Type B pancreatic cell (in vitro differentiated cells): Measurements from ENCODE around the gene VPS72. TPM values are rescaled to one million over a fixed set of nuclear protein-coding genes. Genes with fewer than 3 reads are reported as not detected.

Experiments used
- DNase-seq: peaks from one replicate; pipeline ENCODE4 v3.0.0; 2021; ENCODE audit warnings: mixed read lengths; ENCODE audit not compliant: unreplicated experiment; ENCODE audit errors: extremely low spot score
- H3K27ac Mint-ChIP-seq: 2 replicates; pipeline ENCODE4 v1.8.0; 2021; ENCODE audit warnings: mild to moderate bottlenecking, mixed read lengths
- H3K27me3 Mint-ChIP-seq: 2 replicates; pipeline ENCODE4 v1.8.0; 2021; ENCODE audit warnings: mixed read lengths
- H3K36me3 Mint-ChIP-seq: 2 replicates; pipeline ENCODE4 v1.8.0; 2021; ENCODE audit warnings: mixed read lengths
- H3K4me1 Mint-ChIP-seq: one replicate; pipeline ENCODE4 v1.8.0; 2021; ENCODE audit warnings: mixed read lengths; ENCODE audit not compliant: unreplicated experiment
- H3K4me3 Mint-ChIP-seq: 2 replicates; pipeline ENCODE4 v1.8.0; 2021; ENCODE audit warnings: mild to moderate bottlenecking, mixed read lengths
- H3K9me3 Mint-ChIP-seq: 2 replicates; pipeline ENCODE4 v1.8.0; 2021; ENCODE audit warnings: mixed read lengths
- CTCF ChIP-seq: fragments of 200-600 bp; sonication (generic); conservative IDR thresholded peaks from 2 replicates; pipeline ENCODE4 v1.5.0; 2021; ENCODE audit warnings: antibody characterized with exemption, mild to moderate bottlenecking
- total RNA-seq: library from RNA; stranded (reverse); gene quantifications from 2 replicates; pipeline ENCODE4 v1.2.1, GENCODE V29; 2021; ENCODE audit warnings: low replicate concordance

VPS72 gene
- total RNA-seq, 1 donor from 2014 or later, result 95.8 TPM

DNA sequence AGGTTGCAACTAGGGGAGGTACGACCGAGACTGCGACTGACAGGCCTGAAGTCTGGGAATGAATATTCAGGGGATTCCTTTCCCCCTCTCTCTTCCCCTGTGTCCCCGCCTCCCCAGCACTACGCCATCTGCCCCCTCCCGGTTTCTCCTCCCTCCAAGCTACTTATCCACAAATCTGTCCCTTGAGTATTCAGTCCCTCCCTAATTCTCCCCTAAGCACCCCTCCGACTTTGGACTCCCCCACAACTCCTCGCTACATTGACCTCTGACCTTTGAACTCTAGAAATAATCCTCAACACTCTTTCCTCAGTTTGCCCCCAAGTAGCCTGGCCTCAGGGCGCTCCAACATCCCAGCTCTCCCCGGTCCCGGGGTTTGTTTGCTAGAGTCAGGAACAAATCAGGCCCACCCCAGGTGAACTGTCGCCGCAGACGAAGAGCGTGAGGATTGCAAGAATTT lies 24.7 kb downstream of the VPS72 start:
- Mint-ChIP-seq H3K4me1 (peaks cover 26% of the 10 kb centered on the region), H3K27ac (peak overlapping the region; percentile 98), H3K9me3 (no peaks in the 10 kb centered on the region), H3K27me3 (peaks cover 4% of the 10 kb centered on the region), H3K4me3 (peak overlapping the region; percentile 97), H3K36me3 (peaks cover 17% of the 10 kb centered on the region)
- DNase-seq, result no peak
- TF ChIP-seq CTCF, result no peak

- H3K27ac Mint-ChIP-seq, result peak overlapping the region; percentile 98
- peaks cover 17% of the 10 kb centered on the region for H3K36me3 Mint-ChIP-seq
- no peak for TF ChIP-seq CTCF
These were observed 25.2 kb downstream of the VPS72 start for GRCh38 chr1:151164732-151165280.

DNA sequence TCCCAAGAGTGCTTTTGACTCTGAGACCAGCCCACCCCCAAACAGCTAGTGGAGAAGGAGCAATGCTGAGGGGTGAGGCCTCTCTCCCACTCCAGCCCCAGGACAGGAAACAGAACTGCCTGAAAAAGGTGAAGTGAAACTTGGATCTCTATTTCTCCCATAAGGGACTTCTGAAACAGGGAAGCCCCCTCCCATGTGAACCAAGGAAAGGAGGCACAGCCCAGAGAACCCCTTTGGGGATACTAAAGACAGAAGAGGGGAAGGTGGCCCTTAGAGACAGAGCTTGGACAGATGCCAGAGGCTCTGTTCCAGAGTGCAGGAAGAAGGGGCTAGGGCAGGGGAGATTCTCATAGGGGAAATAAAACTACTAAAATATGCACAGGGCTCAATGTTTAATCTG lies 30.6 kb downstream of the VPS72 start:
- Mint-ChIP-seq H3K4me1 (peaks cover 2% of the 10 kb centered on the region), H3K9me3 (no peaks in the 10 kb centered on the region), H3K4me3 (no peak overlapping the region), H3K27me3 (no peaks in the 10 kb centered on the region), H3K27ac (no peak overlapping the region), H3K36me3 (peaks cover 14% of the 10 kb centered on the region)
- no peak for TF ChIP-seq CTCF
- DNase-seq, result no peak

More at GRCh38 chr1:151164732-151165280, 25.2 kb downstream of the VPS72 start:
- Mint-ChIP-seq H3K27me3 (peaks cover 4% of the 10 kb centered on the region), H3K4me1 (peaks cover 26% of the 10 kb centered on the region), H3K9me3 (no peaks in the 10 kb centered on the region), H3K4me3 (peak overlapping the region; percentile 97)
- DNase-seq, result no peak

DNA sequence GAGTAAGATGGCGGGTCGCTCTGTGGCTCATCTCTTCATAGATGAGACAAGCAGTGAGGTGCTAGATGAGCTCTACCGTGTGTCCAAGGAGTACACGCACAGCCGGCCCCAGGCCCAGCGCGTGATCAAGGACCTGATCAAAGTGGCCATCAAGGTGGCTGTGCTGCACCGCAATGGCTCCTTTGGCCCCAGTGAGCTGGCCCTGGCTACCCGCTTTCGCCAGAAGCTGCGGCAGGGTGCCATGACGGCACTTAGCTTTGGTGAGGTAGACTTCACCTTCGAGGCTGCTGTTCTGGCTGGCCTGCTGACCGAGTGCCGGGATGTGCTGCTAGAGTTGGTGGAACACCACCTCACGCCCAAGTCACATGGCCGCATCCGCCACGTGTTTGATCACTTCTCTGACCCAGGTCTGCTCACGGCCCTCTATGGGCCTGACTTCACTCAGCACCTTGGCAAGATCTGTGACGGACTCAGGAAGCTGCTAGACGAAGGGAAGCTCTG lies 31.2 kb downstream of the VPS72 start:
- H3K4me3 Mint-ChIP-seq, result no peak overlapping the region
- no peak for TF ChIP-seq CTCF
- no peak for DNase-seq
- H3K27ac Mint-ChIP-seq, result no peak overlapping the region
- peaks cover 14% of the 10 kb centered on the region for H3K36me3 Mint-ChIP-seq
- no peaks in the 10 kb centered on the region for H3K4me1 Mint-ChIP-seq
- H3K27me3 Mint-ChIP-seq, result no peaks in the 10 kb centered on the region
- H3K9me3 Mint-ChIP-seq, result no peaks in the 10 kb centered on the region

DNA sequence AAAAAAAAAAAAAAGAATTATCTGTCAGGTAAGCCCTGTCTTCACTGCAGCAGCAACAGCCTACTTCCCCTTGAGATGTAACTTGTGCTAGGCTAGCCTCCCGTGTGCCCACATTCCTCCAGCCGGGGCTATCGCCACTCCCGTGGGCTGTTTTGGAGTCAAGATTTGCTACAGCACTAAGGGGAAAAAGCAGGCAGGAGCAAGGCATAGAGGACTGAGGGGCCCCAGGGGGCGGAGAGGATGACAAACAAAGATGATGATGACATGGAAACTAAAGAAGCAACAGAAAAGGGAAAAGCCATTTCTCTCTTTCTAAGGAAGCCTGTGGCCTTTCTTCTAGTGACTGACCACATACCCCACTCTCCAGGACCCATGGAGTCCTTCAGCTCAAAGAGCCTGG lies 31.7 kb downstream of the VPS72 start:
- Mint-ChIP-seq H3K27me3 (no peaks in the 10 kb centered on the region), H3K27ac (no peak overlapping the region), H3K36me3 (peaks cover 14% of the 10 kb centered on the region), H3K4me1 (no peaks in the 10 kb centered on the region), H3K4me3 (no peak overlapping the region), H3K9me3 (no peaks in the 10 kb centered on the region)
- DNase-seq, result no peak
- TF ChIP-seq CTCF, result no peak
